ENCODE results near the gene ABI1.

Gene ABI1

GRCh38 chr10:26804418-26805393 is 56.1 kb downstream of the ABI1 start:
- Histone ChIP-seq H3K27ac (no peak overlapping the region), H3K9ac (ENCODE audit: insufficient read length) (no peak overlapping the region), H3K4me3 (no peak overlapping the region), H3K36me3 (ENCODE audit: insufficient read depth, low read length) (no peaks in the 10 kb centered on the region), H3K9me3 (ENCODE audit: low read depth, low read length) (no peaks in the 10 kb centered on the region)
- TF ChIP-seq EZH2 (IDR thresholded peaks at IDR 0.05) (no peak), FOXP2 (optimal IDR thresholded peaks at IDR 0.05; ENCODE audit: control extremely low read depth, extremely low read length, insufficient read depth) (no peak), POLR2AphosphoS5 (IDR thresholded peaks at IDR 0.05; ENCODE audit: borderline replicate concordance, low read depth, low read length) (no peak)
- no peak for DNase-seq (ENCODE audit: low read depth, low spot score)

DNA sequence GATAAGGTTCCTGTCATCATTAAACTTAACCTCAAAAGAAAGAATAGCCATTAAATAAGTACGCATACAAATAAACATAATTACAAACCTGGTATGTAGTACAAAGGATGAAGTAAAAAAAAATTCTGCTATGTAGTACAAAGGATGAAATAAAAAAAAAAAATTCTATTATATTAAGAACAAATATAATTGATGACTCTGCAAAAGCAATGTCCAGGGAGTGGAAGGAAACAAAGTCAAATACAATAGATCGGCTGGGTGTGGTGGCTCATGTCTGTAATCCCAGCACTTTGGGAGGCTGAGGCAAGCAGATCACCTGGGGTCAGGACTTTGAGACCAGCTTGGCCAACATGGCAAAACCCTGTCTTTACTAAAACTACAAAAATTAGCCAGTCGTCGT is 56.9 kb downstream of the ABI1 start:
- TF ChIP-seq FOXP2 (optimal IDR thresholded peaks at IDR 0.05; ENCODE audit: control extremely low read depth, extremely low read length, insufficient read depth), result no peak
- TF ChIP-seq EZH2 (IDR thresholded peaks at IDR 0.05), result no peak
- no peak for TF ChIP-seq POLR2AphosphoS5 (IDR thresholded peaks at IDR 0.05; ENCODE audit: borderline replicate concordance, low read depth, low read length)
- Histone ChIP-seq H3K9me3 (ENCODE audit: low read depth, low read length) (no peaks in the 10 kb centered on the region), H3K4me3 (no peak overlapping the region), H3K9ac (ENCODE audit: insufficient read length) (no peak overlapping the region), H3K36me3 (ENCODE audit: insufficient read depth, low read length) (no peaks in the 10 kb centered on the region), H3K27ac (no peak overlapping the region)
- DNase-seq (ENCODE audit: low read depth, low spot score), result no peak

GRCh38 chr10:26802527-26802926 is 58.2 kb downstream of the ABI1 start:
- Histone ChIP-seq H3K9me3 (ENCODE audit: low read depth, low read length) (no peaks in the 10 kb centered on the region), H3K36me3 (ENCODE audit: insufficient read depth, low read length) (no peaks in the 10 kb centered on the region), H3K4me3 (no peak overlapping the region), H3K27ac (no peak overlapping the region), H3K9ac (ENCODE audit: insufficient read length) (no peak overlapping the region)
- no peak for TF ChIP-seq FOXP2 (optimal IDR thresholded peaks at IDR 0.05; ENCODE audit: control extremely low read depth, extremely low read length, insufficient read depth)
- TF ChIP-seq EZH2 (IDR thresholded peaks at IDR 0.05), result no peak
- no peak for TF ChIP-seq POLR2AphosphoS5 (IDR thresholded peaks at IDR 0.05; ENCODE audit: borderline replicate concordance, low read depth, low read length)
- DNase-seq (ENCODE audit: low read depth, low spot score), result no peak

DNA sequence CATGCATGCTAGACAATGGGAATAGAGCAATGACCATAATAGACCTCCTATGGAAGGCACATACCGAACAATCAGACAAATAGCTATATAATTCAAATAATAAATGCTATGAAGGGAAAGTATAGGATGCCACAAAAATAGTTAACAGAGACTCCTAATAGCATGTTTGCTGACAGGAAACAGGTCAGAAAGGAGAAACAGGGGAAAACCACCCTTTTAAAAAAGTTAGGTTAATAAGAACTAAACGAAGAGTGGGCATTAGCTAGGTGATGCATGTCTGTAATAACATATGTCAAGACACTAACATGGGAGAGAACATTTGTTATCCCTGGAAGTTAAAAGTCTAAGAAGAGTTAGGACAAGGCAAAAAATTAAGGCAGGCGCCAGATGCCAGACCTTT is 58.9 kb downstream of the ABI1 start:
- Histone ChIP-seq H3K4me3 (no peak overlapping the region), H3K9me3 (ENCODE audit: low read depth, low read length) (no peaks in the 10 kb centered on the region), H3K36me3 (ENCODE audit: insufficient read depth, low read length) (no peaks in the 10 kb centered on the region), H3K9ac (ENCODE audit: insufficient read length) (no peak overlapping the region), H3K27ac (no peak overlapping the region)
- TF ChIP-seq POLR2AphosphoS5 (IDR thresholded peaks at IDR 0.05; ENCODE audit: borderline replicate concordance, low read depth, low read length) (no peak), FOXP2 (optimal IDR thresholded peaks at IDR 0.05; ENCODE audit: control extremely low read depth, extremely low read length, insufficient read depth) (no peak), EZH2 (IDR thresholded peaks at IDR 0.05) (no peak)
- DNase-seq (ENCODE audit: low read depth, low spot score), result no peak

DNA sequence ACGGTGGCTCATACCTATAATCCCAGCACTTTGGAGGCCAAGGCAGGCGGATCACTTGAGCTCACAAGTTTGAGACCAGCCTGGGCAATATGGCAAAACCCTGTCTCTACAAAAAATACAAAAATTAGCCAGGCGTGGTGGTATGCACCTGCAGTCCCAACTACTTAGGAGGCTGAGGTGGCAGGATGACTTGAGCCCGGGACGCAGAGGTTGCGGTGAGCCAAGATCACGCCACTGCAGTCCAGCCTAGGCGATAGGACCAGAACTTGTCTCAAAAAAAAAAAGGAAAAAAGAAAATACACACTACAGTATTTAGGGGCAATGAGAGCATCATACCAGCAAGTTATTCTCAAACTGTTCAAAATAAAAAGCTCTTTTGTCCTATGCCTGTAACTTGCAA is 59.5 kb downstream of the ABI1 start:
- H3K4me3 ChIP-seq, result no peak overlapping the region
- H3K36me3 ChIP-seq (ENCODE audit: insufficient read depth, low read length), result no peaks in the 10 kb centered on the region
- H3K9me3 ChIP-seq (ENCODE audit: low read depth, low read length), result no peaks in the 10 kb centered on the region
- DNase-seq (ENCODE audit: low read depth, low spot score), result no peak
- no peak overlapping the region for H3K9ac ChIP-seq (ENCODE audit: insufficient read length)
- no peak overlapping the region for H3K27ac ChIP-seq
- TF ChIP-seq EZH2 (IDR thresholded peaks at IDR 0.05) (no peak), POLR2AphosphoS5 (IDR thresholded peaks at IDR 0.05; ENCODE audit: borderline replicate concordance, low read depth, low read length) (no peak), FOXP2 (optimal IDR thresholded peaks at IDR 0.05; ENCODE audit: control extremely low read depth, extremely low read length, insufficient read depth) (no peak)

DNA sequence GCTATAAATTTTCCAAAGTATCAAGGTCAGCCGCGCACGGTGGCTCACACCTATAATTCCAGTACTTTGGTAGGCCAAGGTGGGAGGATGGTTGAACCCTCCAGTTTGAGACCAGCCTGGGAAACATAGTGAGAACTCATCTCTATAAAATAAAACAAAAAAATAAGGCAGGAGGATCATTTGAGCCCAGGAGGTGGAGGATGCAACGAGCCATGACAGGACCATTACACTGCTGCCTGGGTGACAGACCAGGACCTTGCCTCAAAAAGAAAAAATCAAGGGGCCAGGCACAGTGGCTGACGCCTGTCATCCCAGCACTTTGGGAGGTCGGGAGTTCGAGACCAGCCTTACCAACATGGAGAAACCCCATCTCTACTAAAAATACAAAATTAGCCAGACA is 60.3 kb downstream of the ABI1 start:
- Histone ChIP-seq H3K9ac (ENCODE audit: insufficient read length) (no peak overlapping the region), H3K9me3 (ENCODE audit: low read depth, low read length) (no peaks in the 10 kb centered on the region), H3K27ac (no peak overlapping the region), H3K36me3 (ENCODE audit: insufficient read depth, low read length) (no peaks in the 10 kb centered on the region), H3K4me3 (no peak overlapping the region)
- no peak for TF ChIP-seq POLR2AphosphoS5 (IDR thresholded peaks at IDR 0.05; ENCODE audit: borderline replicate concordance, low read depth, low read length)
- no peak for TF ChIP-seq FOXP2 (optimal IDR thresholded peaks at IDR 0.05; ENCODE audit: control extremely low read depth, extremely low read length, insufficient read depth)
- no peak for TF ChIP-seq EZH2 (IDR thresholded peaks at IDR 0.05)
- no peak for DNase-seq (ENCODE audit: low read depth, low spot score)

GRCh38 chr10:26799342-26799741 is 61.4 kb downstream of the ABI1 start:
- H3K9me3 ChIP-seq (ENCODE audit: low read depth, low read length), result no peaks in the 10 kb centered on the region
- no peak overlapping the region for H3K4me3 ChIP-seq
- TF ChIP-seq POLR2AphosphoS5 (IDR thresholded peaks at IDR 0.05; ENCODE audit: borderline replicate concordance, low read depth, low read length), result no peak
- no peak for TF ChIP-seq EZH2 (IDR thresholded peaks at IDR 0.05)
- no peak for TF ChIP-seq FOXP2 (optimal IDR thresholded peaks at IDR 0.05; ENCODE audit: control extremely low read depth, extremely low read length, insufficient read depth)
- no peak for DNase-seq (ENCODE audit: low read depth, low spot score)
- H3K27ac ChIP-seq, result no peak overlapping the region; the same call in 1 of the 2 replicates
- H3K36me3 ChIP-seq (ENCODE audit: insufficient read depth, low read length), result no peaks in the 10 kb centered on the region
- H3K9ac ChIP-seq (ENCODE audit: insufficient read length), result no peak overlapping the region

DNA sequence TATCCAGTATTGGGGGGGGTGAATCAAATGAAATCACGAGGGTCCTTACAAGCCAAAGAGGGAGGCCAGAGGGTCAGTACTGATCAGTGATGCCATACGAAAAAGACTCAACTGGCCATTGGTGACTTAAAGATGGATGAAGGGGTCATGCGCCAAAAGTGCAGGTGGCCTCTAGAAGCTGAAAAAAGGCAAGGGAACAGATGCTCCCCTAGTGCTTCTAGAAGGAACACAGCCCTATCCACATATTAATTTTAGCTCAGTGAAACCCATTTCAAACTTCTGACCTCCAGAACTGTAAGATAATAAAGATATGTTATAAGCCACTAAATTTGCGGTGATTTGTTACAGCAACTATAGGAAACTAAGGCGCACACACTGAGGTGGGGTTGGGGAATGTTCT is 62.5 kb downstream of the ABI1 start:
- H3K4me3 ChIP-seq, result no peak overlapping the region
- H3K36me3 ChIP-seq (ENCODE audit: insufficient read depth, low read length), result no peaks in the 10 kb centered on the region
- H3K9me3 ChIP-seq (ENCODE audit: low read depth, low read length), result no peaks in the 10 kb centered on the region
- no peak overlapping the region for H3K9ac ChIP-seq (ENCODE audit: insufficient read length)
- H3K27ac ChIP-seq, result no peak overlapping the region
- DNase-seq (ENCODE audit: low read depth, low spot score), result no peak
- TF ChIP-seq EZH2 (IDR thresholded peaks at IDR 0.05) (no peak), POLR2AphosphoS5 (IDR thresholded peaks at IDR 0.05; ENCODE audit: borderline replicate concordance, low read depth, low read length) (no peak), FOXP2 (optimal IDR thresholded peaks at IDR 0.05; ENCODE audit: control extremely low read depth, extremely low read length, insufficient read depth) (no peak)

Data from SK-N-MC (cell line).